ENCODE results near the gene ANKFN1. TPM values are rescaled to one million over a fixed set of nuclear protein-coding genes. Genes with fewer than 3 reads are reported as not detected.
A peak's percentile ranks its signal among the peaks of the same experiment; 100 is the strongest.
"Not testable (repeated sequence)": the region's sequence is repeated elsewhere in the genome, so short reads cannot be mapped to it uniquely, and the experiment has no call there.

ANKFN1 gene
- total RNA-seq, 1 donor from 2014 or later = not detected

GRCh38 chr17:56244268-56244890 lies 91.1 kb downstream of the ANKFN1 start:
- ATAC-seq (no peak), DNase-seq (no peak)
- intact Hi-C loops (cut with micrococcal nuclease) = no loop called here

DNA sequence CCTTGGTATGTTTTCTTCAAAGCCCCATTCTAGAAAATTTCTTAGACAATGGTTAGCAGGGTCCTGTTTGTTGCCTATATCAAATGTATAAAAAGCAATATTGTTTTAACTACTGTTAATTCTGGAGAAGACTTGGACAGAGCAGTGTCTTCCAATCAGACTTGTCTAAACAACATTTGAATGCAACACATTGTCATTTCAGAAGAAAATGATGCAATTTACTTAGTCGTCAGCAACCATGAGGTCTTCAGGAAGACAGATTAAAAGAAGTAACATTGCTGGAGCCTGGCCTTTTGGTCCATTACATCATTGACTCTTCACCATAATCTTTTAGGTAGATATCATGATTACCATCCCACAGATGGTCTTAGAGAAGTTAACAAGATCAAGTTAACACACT lies 94.5 kb downstream of the ANKFN1 start:
- DNase-seq (no peak), ATAC-seq (no peak)
- intact Hi-C loops (cut with micrococcal nuclease) = no loop called here

DNA sequence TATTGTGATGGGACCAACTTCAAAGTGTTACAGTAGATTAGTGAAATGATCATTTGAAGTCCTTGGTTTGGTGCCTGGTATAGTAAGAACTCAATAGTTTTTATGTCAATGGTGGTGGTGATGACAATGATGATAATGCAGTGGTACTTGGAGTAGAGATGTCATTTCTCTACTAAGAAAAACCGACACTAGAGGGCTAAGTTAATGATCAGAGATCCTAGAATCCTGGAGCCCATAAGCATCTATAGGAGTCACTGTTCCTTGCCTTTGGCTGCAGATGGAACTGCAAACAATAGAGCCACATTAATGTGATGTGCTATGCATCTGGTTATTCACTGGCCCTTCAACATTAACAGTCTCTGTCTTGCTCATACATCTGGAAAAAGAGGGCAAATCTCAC lies 103.8 kb downstream of the ANKFN1 start:
- DNase-seq (no peak), ATAC-seq (no peak)
- intact Hi-C loops (cut with micrococcal nuclease) = no loop called here

DNA sequence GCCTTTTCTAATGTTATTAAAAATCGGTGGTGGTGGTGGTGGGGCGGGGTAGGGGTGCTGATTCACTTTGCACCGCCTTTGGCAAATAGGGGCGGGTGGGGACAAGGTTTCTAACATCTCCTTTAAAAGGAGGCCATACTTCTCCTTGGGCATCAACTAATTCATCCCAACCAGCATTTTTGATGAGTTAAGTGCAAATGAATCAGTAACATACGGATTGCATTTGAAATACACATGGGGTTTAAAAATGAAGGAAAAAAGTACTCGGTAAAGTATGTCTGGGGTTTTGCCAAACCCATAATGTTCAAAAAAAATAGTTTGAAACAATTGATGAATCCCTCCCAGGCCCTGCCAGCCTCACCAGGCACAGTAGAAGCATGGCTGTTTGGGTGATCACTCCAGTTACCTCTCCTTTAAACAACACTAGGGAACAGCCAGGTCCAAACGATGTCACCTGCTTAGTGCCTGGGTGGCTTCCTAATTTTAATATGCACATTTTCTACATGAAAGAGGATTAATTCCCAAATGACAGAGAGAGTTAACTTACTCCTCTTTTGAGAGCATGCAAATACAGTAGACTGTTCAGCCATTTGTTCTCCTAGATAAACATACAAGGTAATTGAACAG lies 107.2 kb downstream of the ANKFN1 start:
- DNase-seq = no peak
- intact Hi-C loops (cut with micrococcal nuclease) = no loop called here
- ATAC-seq = no peak

DNA sequence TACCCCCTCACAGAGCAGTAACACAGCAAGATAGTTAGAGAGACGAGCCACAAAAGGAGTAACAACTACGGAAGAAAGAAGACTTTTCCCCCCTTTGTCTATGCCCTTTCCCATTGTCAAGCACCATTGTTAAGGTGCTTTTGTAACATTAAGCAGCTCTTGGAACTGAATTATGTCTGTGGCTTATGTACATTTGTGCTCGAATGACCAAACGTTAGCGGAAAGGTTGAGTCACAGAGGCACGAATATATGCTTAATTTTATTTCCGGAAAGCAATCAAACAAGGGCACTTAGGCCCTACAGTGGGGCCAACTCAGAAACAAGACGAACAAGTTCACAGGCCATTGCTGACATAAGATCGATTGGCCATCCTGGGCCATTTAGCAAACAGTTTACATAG lies 109.5 kb downstream of the ANKFN1 start:
- intact Hi-C loops (cut with micrococcal nuclease) = no loop called here
- DNase-seq (no peak), ATAC-seq (no peak)

DNA sequence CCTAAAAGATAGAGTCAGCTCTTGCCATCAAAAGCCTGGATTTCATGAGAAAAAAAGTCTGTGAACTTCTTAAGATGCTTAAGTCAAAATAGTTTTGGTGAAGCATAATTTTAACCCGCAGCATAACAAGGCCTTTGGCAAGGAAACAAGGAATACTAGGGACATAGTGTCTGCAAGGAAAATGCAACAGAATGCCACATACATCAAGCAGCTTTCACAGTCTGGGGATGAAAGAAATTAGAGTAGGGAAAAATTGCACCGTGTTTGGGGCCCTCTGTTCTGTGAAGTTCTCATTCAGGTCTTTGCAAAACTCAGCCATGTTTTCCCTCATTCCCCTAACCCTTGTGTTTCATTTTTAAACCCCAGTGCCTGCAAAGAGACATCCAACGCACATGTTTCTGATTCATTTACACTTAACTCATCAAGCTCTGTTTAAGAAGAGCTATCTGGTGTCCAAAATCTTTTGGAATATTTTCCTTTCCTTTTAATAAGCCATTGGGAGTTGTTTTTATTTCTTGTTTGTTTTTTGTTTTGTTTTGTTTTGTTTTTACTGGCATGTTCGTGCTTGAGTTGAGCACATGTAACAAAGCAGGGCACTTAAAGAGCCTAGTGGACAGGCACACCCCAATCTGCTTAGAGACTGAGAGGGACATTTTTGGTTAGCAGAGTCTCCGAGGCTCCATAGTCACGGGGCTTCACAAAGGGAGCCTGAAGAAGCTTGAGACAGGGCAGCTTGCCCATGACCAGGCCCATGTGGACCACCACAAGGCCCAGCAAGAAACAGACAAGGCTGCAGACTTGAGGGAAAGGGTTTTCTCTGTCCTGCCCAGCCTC lies 116.5 kb downstream of the ANKFN1 start:
- DNase-seq = no peak
- no peak for ATAC-seq
- intact Hi-C loops (cut with micrococcal nuclease) = no loop called here

GRCh38 chr17:56274491-56274890 lies 121.2 kb downstream of the ANKFN1 start:
- no peak for ATAC-seq
- intact Hi-C loops (cut with micrococcal nuclease) = no loop called here
- no peak for DNase-seq

GRCh38 chr17:56284482-56284881 lies 131.2 kb downstream of the ANKFN1 start:
- ATAC-seq (no peak), DNase-seq (no peak)
- intact Hi-C loops (cut with micrococcal nuclease) = no loop called here

GRCh38 chr17:56288786-56289185 lies 135.5 kb downstream of the ANKFN1 start:
- ATAC-seq; intact Hi-C loops (cut with micrococcal nuclease); DNase-seq: not testable (repeated sequence)

DNA sequence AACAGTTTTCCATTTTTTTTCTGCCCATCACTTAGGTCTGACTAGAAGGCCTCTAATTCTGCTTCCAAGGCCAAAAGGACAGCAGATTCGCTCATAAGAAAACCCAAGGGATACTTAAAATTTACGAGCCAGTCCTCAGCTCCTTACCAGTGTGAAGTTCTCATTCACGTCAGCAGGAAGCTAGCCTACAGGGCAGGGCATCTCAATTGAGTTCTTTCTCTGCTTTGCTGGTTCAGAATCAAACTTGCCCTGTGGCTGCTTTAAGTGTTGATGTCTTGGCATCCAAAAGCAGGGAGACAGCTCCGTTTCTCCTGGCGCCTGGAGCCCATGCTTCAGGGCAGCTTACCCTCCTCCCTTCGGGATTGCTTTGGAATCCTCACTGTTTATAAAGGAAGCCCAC lies 136.0 kb downstream of the ANKFN1 start:
- ATAC-seq (no peak), DNase-seq (no peak)
- intact Hi-C loops (cut with micrococcal nuclease) = no loop called here

DNA sequence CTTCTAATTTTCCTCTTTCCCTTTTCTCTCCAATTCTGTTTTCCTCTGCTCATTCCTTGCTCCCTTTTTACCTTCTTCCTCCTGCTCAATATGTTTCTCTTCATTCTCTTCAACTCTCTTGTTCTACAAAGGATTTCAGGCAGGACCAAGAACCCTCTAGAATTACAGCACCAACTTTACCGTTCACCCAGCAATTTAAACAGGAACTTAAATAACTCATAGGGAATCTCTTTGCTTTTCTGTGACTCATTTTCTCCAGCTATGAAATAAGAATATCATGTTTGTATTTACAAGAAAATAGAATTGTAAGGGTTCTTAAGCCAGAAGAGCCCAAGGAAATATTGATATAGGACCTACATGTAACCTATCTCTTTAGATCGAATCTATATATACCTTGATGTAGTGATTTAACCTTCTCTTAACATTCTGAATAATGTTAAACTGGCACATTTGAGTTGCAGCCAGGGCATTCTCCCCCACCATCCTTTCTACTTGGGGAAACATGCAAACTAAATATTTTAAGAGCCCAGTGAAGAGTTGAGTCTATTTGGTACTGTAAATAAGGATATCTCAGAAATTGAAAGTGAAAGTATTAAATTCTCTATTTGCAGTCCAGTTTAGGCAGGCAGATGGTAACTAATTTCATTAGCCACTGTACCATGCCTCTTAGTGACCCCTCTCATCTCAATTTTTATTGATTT lies 137.0 kb downstream of the ANKFN1 start:
- intact Hi-C loops (cut with micrococcal nuclease) = no loop called here
- DNase-seq = no peak
- no peak for ATAC-seq

GRCh38 chr17:56290802-56291118 lies 137.5 kb downstream of the ANKFN1 start:
- DNase-seq (no peak), ATAC-seq (no peak)
- intact Hi-C loops (cut with micrococcal nuclease) = no loop called here

- intact Hi-C loops (cut with micrococcal nuclease) = no loop called here
- DNase-seq (no peak), ATAC-seq (peak; percentile 38)
These were observed 138.0 kb downstream of the ANKFN1 start for GRCh38 chr17:56291226-56291805.

GRCh38 chr17:56292010-56292409 lies 138.7 kb downstream of the ANKFN1 start:
- intact Hi-C loops (cut with micrococcal nuclease) = no loop called here
- DNase-seq = no peak
- ATAC-seq = no peak

- DNase-seq (no peak), ATAC-seq (no peak)
- intact Hi-C loops (cut with micrococcal nuclease) = no loop called here
These were observed 139.3 kb downstream of the ANKFN1 start for GRCh38 chr17:56292578-56292977.

GRCh38 chr17:56297184-56297583 lies 143.9 kb downstream of the ANKFN1 start:
- no peak for ATAC-seq
- intact Hi-C loops (cut with micrococcal nuclease) = no loop called here
- no peak for DNase-seq

DNA sequence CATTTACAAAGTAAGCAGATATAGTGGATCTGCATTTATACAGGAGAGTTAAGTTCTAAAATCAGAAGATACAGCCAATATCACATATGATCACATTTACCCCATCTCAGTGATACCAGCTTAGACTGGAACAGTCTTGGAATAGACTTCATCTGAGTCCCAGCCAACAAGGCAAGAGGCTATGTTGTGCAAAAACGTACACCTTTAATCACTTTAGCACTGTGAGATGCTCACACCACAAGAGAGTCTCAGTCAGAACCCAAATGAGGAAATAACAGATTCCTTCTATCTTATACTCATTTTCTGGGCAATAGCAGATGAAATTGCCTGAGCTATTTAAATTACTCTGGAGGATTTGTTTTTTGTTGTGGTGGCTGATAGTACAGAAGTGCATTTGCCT lies 145.6 kb downstream of the ANKFN1 start:
- intact Hi-C loops (cut with micrococcal nuclease) = no loop called here
- ATAC-seq (no peak), DNase-seq (no peak)

DNA sequence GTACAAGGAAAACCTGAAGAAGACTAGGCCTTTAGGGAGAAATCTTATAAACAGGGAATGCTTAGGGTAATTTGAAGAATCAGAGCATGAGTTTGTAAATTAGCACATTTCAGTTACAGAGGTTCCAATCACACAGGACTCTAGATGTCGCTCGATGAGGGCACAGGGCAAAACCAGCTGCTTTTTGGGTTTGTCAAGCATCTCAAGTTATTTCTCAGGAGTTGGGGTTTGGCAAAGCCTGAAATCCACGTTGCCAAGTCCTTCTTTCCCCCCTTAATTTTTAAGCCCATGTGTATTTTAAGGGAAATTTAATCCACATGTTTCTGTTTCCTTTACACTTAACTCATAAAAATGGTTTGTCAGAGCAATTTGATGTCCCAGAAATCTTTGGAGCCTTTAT lies 146.9 kb downstream of the ANKFN1 start:
- DNase-seq (no peak), ATAC-seq (no peak)
- intact Hi-C loops (cut with micrococcal nuclease) = no loop called here

DNA sequence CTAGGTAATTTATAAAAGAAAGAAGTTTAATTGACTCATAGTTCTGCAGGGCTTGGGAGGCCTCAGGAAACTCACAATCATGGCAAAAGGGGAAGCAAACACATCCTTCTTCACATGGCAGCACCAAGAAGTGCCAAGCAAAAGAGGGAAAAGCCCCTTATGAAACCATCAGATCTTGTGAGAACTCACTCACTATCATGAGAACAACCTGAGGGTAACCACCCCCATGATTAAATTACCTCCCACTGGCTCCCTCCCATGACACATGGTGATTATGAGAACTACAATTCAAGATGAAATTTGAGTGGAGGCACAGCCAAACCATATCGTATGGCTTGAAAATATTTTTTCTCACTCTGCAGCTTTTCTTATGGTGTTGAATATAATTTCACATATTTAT lies 151.7 kb downstream of the ANKFN1 start:
- intact Hi-C loops (cut with micrococcal nuclease) = no loop called here
- ATAC-seq (no peak), DNase-seq (no peak)

DNA sequence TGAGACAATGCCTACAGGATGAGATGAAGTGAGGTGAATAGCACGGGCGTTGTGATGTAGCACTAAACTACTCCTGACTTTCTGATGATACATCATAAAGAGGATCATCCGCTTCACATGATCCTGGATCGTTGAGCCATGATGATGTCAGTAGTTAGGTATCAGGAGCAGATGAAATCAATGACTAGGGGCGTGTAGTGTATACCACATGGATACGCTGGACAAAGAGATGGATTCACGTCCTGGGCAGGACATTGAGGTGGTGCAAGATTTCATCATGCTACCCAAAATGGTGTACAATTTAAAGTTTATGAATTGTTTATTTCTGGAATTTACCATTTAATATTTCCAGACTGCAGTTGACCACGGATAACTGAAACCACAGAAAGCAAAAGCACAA lies 156.6 kb downstream of the ANKFN1 start:
- DNase-seq (no peak), ATAC-seq (no peak)
- intact Hi-C loops (cut with micrococcal nuclease) = no loop called here

Data from left ventricle myocardium superior (tissue), 1 donor.